Stimulated activated CD4-positive, alpha-beta T cell treated with anti-CD3 and anti-CD28 coated beads, Interleukin-12 subunit alpha, Interleukin-12 subunit beta, amount 100 ng/mL, for 24 hours (primary cell): ENCODE measurements around the gene CCL4L2.
"Not testable (repeated sequence)": the region's sequence is repeated elsewhere in the genome, so short reads cannot be mapped to it uniquely, and the experiment has no call there.

Experiments used
- DNase-seq, 2 experiments: peaks; one replicate each; pipeline ENCODE4 v3.0.0-alpha.2; 2020; ENCODE audit warnings: low read depth in 2 of 2

The CCL4L2 gene

GRCh38 chr17:36195434-36196130, 15.3 kb upstream of the CCL4L2 start:
- DNase-seq: no peak

GRCh38 chr17:36196131-36196486, 14.8 kb upstream of the CCL4L2 start:
- DNase-seq: no peak

GRCh38 chr17:36197387-36197703, 13.5 kb upstream of the CCL4L2 start:
- DNase-seq: no peak

GRCh38 chr17:36198831-36199465, 11.9 kb upstream of the CCL4L2 start:
- no peak for DNase-seq

GRCh38 chr17:36201102-36201501, 9.8 kb upstream of the CCL4L2 start:
- not testable (repeated sequence) for DNase-seq

GRCh38 chr17:36201506-36201905, 9.4 kb upstream of the CCL4L2 start:
- DNase-seq: not testable (repeated sequence)

GRCh38 chr17:36203335-36203734, 7.5 kb upstream of the CCL4L2 start:
- no peak for DNase-seq

- DNase-seq: no peak
Observed at GRCh38 chr17:36204724-36205500, 6.0 kb upstream of the CCL4L2 start.

GRCh38 chr17:36205637-36206485, 5.0 kb upstream of the CCL4L2 start:
- DNase-seq: no peak

GRCh38 chr17:36206486-36206821, 4.4 kb upstream of the CCL4L2 start:
- DNase-seq: not testable (repeated sequence)

GRCh38 chr17:36207383-36207782, 3.5 kb upstream of the CCL4L2 start:
- not testable (repeated sequence) for DNase-seq

- DNase-seq: no peak
Observed at GRCh38 chr17:36209575-36209974, 1.3 kb upstream of the CCL4L2 start.

- not testable (repeated sequence) for DNase-seq
Observed at GRCh38 chr17:36211484-36212271, 815 bp downstream of the CCL4L2 start.

- DNase-seq: no peak
Observed at GRCh38 chr17:36212272-36212605, 1.4 kb downstream of the CCL4L2 start.

- DNase-seq: no peak
Observed at GRCh38 chr17:36212966-36213365, 2.1 kb downstream of the CCL4L2 start.

- DNase-seq: no peak
Observed at GRCh38 chr17:36213695-36214094, 2.8 kb downstream of the CCL4L2 start.

GRCh38 chr17:36214918-36215317, 4.1 kb downstream of the CCL4L2 start:
- no peak for DNase-seq

GRCh38 chr17:36215406-36216308, 4.8 kb downstream of the CCL4L2 start:
- not testable (repeated sequence) for DNase-seq

GRCh38 chr17:36219556-36219955, 8.7 kb downstream of the CCL4L2 start:
- DNase-seq: not testable (repeated sequence)
